ENCODE measurements around the gene NCKAP5. TPM values are rescaled to one million over a fixed set of nuclear protein-coding genes. Genes with fewer than 3 reads are reported as not detected.

The NCKAP5 gene
- polyA plus RNA-seq, 1 donor, result 3.3 TPM

DNA sequence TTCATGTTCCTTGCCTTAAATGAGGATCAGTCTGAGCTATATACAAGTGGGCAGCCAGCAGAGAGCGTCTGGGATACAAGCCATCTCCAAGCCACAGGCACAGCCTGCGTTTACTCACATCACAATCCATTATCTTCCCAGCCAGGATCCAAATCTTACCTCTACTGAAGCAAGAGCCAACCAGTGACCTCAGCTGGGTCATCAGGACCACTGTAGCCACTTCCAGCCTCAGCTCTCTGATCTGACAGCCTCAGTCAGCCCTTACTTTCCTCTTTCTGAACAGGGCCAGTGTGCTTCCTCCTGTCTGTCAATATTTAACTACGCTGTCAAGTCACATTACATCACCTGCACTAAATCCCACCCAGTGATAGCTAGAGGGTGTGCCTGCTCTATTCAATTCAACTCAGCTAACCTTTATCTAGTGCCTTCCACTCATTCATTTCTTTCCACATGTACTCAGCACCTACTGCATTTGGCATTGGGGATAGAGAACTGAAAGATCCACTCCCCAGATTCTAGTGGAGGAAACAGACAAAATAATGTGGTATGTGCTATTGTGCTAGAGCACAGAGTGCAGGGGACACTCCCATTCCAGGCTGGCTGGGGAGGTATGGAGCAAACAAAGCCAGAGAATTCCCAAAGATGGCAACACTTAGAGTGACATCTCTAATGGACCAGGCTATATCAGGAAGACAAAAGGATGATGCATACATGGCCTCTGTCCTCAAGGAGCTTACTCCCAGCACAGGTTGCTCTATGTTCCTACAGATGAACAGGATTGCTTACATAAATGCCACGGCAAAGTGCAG is 146.5 kb downstream of the NCKAP5 start:
- no peak for DNase-seq (ENCODE audit: low read depth)

- DNase-seq (ENCODE audit: low read depth), result no peak
Observed at GRCh38 chr2:133420788-133421187, 147.5 kb downstream of the NCKAP5 start.

- DNase-seq (ENCODE audit: low read depth), result no peak
Observed at GRCh38 chr2:133418671-133419070, 149.6 kb downstream of the NCKAP5 start.

- no peak for DNase-seq (ENCODE audit: low read depth)
Observed at GRCh38 chr2:133418021-133418420, 150.2 kb downstream of the NCKAP5 start.

DNA sequence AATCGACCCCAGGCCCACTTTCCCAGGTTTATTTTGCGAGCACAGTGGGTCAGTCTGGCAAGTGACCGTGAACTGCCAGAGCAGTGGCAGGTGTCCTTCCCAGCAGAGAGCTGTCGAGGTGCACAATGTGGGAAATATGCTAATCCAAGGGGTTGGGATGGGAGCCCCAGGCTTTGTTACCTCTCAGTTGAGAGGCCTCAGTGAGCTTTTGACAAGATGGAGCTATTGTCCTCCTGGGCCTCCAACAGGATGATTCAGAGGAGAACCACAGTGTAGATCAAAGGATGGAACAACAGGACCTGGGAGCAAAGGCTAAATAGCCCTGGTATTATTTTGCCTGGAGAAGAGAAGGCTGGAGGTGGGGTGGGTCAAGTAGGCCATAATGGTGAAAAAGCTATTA is 150.8 kb downstream of the NCKAP5 start:
- no peak for DNase-seq (ENCODE audit: low read depth)

DNA sequence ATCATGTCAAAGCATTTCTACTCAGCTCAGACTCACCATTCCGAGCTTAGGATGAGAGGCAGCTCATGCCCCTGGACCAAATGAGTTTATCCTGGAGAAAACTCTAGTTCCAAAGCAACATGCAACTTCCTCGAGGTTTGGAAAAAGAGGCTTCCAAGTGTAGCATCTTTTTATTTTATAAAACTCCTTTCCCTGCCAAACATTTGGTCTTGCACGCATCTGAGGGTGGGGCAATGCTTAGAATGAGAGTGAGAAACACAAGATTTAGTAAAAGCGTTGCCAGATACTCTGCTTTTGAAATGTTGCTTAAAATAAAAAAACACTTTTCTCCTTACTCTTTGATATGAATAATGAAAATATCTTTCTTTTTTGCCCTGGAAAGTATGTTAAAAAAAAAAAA is 151.5 kb downstream of the NCKAP5 start:
- no peak for DNase-seq (ENCODE audit: low read depth)

DNA sequence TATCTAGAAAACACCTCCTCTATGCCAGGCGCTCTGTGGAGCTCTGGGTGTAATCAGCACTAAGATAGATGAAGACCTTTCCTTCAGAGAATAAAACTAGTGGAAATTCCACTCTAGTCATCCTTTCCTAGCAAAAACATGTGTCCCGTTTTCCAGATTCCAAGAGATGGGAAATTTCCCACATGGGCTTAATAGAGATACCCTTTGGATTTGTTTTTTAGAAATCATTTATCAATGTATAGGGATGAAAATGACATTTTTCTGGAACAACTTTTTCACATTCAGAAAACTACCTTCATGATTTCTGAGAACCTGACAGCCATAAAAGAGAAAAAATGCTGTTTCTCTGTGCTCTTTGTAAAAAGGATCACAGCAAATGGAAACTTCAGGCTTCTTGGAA is 152.1 kb downstream of the NCKAP5 start:
- no peak for DNase-seq (ENCODE audit: low read depth)

GRCh38 chr2:133415210-133415876 is 152.9 kb downstream of the NCKAP5 start:
- no peak for DNase-seq (ENCODE audit: low read depth)

DNA sequence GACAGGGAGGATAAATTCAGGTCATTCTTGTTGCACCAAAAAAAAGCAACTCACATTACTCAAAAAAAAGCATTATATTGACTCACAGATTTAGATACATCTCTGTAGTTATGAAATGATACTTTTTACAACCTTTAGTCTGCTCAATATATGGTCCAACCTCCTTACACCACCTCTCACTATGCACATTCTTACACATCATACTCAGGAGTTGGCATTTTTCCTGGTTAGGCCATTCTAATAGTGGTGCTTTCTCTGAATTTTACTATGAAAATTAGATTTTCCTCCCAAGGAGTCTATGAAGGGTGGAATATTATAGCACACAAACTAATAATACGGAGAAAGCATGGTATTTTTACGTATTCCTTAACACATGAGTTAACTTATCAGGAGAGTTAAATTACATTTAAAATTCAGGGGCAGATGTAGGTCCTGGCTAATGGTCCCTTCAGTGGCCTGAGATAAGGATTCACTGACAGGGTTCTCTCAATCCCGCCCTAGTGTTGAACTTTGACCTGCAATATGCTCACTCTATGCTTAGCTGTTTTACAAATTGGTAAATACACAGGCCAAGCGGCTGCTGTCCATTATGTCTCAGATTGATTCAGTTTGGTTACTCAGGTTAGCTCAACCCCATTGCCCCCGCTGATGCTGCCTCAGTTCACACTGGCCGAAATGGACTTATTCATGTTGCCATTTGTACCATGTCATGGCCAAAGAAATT is 153.6 kb downstream of the NCKAP5 start:
- DNase-seq (ENCODE audit: low read depth), result no peak

DNA sequence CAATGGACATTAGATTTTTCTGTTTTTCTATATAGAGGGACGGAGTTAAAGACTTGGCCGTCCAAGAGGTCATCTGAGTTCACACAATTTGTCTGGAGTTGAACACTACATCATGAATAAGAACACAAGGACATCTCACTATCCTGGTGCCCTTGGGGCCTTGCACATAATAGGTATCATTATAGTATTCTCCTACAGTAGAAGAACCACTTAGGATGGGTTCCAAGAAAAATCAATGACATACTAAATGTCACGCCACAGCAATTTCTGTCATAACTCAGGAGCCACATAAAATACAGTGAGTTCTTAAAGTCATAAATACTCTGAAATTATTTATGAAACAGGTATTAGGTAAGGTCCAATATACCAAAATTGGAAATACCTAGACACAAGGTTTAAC is 154.4 kb downstream of the NCKAP5 start:
- no peak for DNase-seq (ENCODE audit: low read depth)

DNA sequence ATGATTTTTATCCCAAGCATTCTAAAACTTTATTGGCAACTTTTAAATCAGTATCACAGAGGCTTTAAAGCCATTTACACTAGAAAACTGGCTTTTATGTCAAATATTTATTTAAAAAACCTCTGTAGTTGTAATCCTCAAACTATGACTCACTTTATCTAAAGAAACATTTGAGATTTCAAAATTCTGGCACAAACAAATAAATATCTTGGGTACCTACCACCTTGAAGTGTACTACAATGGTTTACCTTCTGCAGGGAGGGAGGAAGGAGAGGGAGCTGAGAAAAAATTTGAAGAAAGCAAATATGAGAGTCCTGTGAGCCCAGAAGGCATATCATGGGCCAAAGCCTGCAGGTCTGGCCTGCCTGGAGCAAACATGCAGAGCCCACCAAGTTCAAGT is 155.6 kb downstream of the NCKAP5 start:
- DNase-seq (ENCODE audit: low read depth), result no peak

DNA sequence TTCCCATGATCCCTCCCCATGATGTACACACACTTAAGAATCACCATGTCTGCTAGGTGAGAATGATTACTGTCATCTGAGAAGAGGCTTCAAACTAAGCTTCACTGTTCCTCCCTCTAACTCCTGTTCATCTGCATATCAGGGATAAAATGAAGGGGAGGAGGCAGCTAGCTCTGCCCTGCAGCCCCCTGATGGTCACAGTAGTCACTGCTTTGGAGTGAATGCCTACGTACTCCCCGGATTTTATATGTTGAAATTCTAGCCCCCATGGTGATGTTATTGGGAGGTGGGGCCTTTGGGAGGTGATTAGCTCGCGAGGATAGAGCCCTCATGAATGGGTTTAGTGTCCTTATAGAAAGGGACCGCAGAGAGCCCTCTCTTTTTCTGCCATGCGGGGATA is 156.4 kb downstream of the NCKAP5 start:
- no peak for DNase-seq (ENCODE audit: low read depth)

GRCh38 chr2:133411101-133411500 is 157.2 kb downstream of the NCKAP5 start:
- no peak for DNase-seq (ENCODE audit: low read depth)

- no peak for DNase-seq (ENCODE audit: low read depth)
Observed at GRCh38 chr2:133409581-133410285, 158.5 kb downstream of the NCKAP5 start.

DNA sequence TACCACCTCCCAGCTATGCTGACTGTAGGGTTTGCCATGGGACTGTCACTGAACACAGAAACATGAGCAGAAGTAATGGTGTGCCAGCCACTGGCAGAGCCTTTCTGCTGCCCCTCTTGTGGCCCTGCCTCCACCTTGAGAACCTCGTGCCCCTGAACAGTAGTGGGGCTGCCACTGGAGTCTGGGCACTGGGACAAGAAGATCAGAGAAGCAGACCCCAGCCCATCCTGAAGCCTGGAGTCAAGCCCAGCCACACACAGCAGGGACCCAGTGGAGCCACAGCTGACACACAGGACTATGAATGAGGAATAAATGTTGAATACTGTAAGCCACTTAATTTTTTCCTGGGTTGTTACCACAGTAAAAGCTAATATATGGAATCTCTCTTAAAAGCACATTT is 159.6 kb downstream of the NCKAP5 start:
- DNase-seq (ENCODE audit: low read depth), result no peak

GRCh38 chr2:133407341-133407740 is 160.9 kb downstream of the NCKAP5 start:
- DNase-seq (ENCODE audit: low read depth), result no peak

DNA sequence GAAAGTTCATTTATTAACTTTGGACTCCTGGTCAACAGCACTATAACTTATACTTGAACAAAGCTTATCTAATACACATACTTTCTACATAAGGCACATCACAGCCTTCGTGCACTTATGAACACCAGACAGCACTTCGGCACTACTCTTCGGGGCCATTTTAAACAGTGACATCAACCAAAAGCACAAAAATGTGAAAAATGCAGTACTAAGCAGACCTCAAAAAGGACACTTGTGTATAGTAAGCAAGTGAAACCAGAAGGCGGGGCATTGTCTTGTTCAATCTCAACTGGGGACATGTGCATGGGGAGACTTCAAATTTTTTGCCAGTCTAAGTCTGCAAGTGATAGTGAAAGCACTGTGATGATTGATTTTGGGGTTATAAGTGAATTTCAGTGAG is 163.0 kb downstream of the NCKAP5 start:
- DNase-seq (ENCODE audit: low read depth), result no peak

DNA sequence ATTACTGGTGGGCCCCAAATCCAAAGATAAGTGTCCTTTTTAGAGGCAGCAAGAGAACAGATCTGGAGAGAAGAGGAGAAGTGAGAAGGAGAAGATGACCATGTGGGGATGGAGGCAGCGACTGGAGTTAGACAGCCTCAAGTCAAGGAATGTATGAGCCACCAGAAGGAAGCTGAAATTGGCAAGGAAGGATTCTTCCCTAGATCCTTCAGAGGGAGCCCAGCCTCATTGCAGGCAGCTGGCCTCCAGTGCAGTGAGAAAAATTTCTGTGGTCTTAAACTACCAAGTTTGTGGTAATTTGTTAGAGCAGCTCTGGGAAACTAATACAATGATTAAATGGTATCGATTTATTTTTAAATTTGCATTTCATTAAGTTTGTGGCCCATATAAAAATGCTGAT is 167.9 kb downstream of the NCKAP5 start:
- no peak for DNase-seq (ENCODE audit: low read depth)

- DNase-seq (ENCODE audit: low read depth), result no peak
Observed at GRCh38 chr2:133393895-133394294, 174.4 kb downstream of the NCKAP5 start.

DNA sequence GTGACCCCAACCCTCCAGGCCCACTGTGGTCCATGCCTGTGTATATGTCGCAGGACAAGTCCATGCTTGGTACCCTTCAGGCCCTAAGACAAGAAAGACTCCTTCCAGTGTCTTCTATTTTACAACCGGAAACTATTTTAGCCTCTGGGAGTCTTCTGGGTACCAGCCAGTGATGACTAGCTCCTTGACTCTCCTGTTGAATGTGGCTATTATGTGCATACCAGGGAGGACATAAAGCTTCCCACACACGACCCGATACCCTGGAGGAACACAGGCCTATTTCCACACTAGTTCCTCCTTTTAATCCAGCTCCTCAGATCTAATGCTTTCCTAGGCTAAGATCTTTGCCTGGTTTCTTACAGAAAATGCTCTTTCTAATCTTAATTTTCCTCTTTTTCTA is 178.1 kb downstream of the NCKAP5 start:
- DNase-seq (ENCODE audit: low read depth), result no peak

DNA sequence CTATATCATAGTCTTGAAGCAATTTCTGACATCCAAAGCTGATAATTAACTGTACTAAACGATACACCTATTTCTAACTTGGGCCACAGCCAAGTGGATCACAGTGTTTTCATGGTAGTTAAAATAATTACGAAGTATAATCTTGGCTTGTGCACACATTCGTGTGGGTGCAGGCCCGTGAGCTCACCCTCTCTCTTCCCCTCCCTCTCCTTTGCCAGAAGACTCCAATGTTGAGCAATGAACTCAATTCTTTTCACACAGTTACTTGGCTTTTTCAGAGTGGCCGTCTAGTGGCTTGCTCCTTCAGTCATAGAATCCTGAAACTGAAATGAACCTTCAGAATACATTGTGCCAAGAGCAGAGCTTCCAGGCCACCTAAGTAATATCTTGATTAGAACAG is 178.7 kb downstream of the NCKAP5 start:
- no peak for DNase-seq (ENCODE audit: low read depth)

GRCh38 chr2:133382566-133382965 is 185.7 kb downstream of the NCKAP5 start:
- DNase-seq (ENCODE audit: low read depth), result no peak
